Ovary (tissue), 3 donors: ENCODE results near the gene HTRA1.

Experiments
- CTCF ChIP-seq, 3 donors: fragments of 450-650 bp in 2 of 3; fragments of 200-600 bp in 1 of 3; IDR thresholded peaks; one replicate each; pipeline versions ENCODE4 v1.5.1 to v1.8.0; 2016 to 2022; ENCODE audit warnings: antibody characterized with exemption in 3 of 3, mild to moderate bottlenecking in 1 of 3
- EP300 ChIP-seq: sonication (generic); formaldehyde crosslinking; IDR thresholded peaks from one replicate; pipeline ENCODE4 v1.6.1; 2017; ENCODE audit warnings: antibody characterized with exemption
- POLR2A ChIP-seq: fragments of 450-650 bp; IDR thresholded peaks from one replicate; pipeline ENCODE4 v1.6.1; 2017; ENCODE audit warnings: antibody characterized with exemption, mild to moderate bottlenecking, moderate library complexity
- donor health status: DM: no; HTN: no; CAD: no.

GRCh38 chr10:122435212-122435827 lies 26.0 kb upstream of the HTRA1 start:
- TF ChIP-seq CTCF (IDR thresholded peaks at IDR 0.05) (peak; percentile 35 to 70 (median 63)), EP300 (no peak), POLR2A (no peak)
